DMS79 treated with DMSO at 0.1 percent for 48 hours (cell line): ENCODE results near the gene KCNH2.
A peak's percentile ranks its signal among the peaks of the same experiment; 100 is the strongest.
"Not testable (repeated sequence)": the region's sequence is repeated elsewhere in the genome, so short reads cannot be mapped to it uniquely, and the experiment has no call there.

Source experiments
- DNase-seq: peaks from one replicate; lab custom pipeline; 2025; lab: John Stamatoyannopoulos, UW

Gene KCNH2

GRCh38 chr7:150934045-150934766 is 43.9 kb downstream of the KCNH2 start:
- no peak for DNase-seq

DNA sequence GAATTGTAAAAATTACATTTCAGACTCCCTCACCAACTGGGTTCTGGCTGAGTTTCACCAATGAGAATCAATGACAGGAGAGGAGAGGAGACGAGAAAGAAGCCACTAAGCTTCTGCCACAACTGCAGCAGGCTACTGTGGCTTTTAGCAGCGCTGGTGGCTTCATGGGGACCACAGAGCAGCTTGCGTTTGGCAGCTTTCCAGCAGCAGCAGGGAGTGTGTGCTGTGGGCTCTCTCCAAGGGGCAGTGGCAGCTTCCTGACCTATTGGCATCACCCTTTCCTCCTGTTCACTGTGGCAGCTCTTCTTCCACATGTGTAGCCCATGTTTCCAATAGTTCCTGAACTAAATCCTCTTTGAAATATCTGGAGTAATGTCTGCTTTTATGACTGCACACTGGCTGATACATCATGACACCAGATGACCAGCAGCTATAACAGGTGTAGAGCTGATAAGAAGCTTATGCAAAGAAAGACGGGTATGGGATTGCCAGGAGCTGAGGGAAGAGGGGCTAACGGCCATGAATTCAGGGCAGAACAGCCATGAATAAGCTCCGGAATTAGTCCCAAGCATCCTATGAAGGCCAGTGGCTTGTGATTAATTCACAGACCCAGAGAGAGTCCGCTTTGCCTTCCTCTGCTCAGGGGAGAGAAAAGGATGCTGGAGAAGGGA is 46.8 kb downstream of the KCNH2 start:
- peak; percentile 48 for DNase-seq

DNA sequence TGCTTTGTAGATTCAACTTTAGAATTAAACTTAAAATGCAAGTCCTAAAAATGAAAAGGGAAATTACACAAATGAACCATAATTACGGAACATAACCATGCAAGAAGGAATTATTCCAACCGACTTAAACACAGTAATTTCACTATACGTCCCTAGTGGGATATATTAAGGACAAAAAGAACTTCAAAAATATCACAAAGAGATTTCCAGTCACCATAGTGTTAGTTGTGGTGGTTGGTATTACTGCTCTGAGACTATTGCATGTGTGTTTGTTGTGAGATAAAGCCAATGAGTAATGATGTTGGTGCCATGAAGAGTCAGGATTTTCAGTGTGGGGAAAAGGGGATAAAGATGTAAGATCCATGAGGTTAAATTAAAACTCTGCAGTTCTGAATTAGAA is 49.6 kb downstream of the KCNH2 start:
- DNase-seq: no peak

DNA sequence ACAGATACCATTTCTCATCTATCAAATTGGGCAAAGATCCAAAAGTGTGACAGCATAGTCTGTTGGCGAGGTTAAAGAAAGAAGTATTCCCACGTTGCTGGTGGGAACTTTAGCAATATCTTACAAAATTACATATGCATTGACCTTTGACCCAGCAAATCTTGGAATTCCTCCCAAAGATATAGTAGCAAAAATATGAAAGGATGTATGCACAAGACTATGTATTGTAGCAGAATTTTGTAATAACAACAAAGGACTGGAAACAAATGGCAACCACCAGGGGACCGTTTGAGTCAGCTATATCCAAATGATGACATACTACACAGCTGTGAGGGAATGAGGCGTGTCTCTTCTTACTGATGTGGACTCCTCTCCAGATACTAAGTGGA is 50.2 kb downstream of the KCNH2 start:
- no peak for DNase-seq

GRCh38 chr7:150927157-150927955 is 50.8 kb downstream of the KCNH2 start:
- DNase-seq: no peak

DNA sequence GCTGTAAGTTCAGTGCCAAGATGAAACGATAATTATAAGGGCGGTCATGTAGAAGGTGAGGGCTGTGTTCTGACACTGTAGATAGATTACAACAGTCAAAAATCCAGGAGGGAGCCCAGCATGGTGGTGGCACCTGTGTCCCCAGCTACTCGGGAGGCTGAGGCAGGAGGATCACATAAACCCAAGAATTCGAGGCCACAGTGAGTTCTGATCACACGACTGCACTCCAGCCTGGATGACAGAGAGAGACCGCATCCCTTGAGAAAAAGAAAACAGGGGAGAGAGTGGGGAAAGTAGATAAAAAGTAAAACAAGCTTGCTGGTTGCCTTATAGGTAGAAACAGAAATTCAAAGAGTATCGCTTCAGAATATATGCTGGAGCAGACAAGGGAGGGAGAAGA is 52.1 kb downstream of the KCNH2 start:
- no peak for DNase-seq

- no peak for DNase-seq
Observed at GRCh38 chr7:150924369-150924781, 53.7 kb downstream of the KCNH2 start.

- DNase-seq: no peak
Observed at GRCh38 chr7:150923802-150924201, 54.3 kb downstream of the KCNH2 start.

DNA sequence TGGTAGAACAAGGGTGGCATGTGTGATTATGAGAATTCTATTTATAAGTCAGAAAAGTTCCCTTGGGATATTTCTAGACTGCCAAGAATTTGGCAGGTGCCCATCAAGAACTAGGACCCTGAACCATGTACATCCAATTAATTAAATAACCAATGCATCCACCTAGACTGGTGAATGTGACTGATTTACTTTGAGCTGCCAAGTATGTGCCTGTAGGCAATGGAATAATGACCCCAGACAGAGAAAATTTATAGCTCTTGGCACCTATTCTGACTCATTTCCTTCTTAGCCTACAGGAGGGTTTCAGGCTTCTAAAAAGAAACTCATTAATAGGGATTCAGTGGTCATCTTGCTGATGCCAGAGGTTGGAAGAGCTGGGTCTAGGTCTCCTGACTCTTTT is 54.9 kb downstream of the KCNH2 start:
- no peak for DNase-seq

GRCh38 chr7:150919160-150919559 is 59.0 kb downstream of the KCNH2 start:
- DNase-seq: no peak

DNA sequence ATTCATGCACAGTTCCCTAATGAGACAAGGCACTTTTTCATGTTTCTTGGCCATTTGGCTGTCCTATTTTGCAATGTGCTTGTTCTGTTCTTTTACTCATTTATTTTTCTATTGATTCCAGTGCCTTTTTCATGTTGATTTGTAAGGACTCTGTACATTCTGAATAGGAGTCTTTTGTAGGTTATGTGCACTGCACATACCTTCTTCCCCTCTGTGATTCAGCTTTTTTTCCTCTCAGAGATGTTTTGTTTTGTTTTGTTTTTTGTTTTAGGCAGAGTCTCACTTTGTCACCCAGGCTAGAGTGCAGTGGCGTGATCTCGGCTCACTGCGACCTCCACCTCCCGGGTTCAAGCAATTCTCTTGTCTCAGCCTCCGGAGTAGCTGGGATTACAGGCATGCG is 59.7 kb downstream of the KCNH2 start:
- no peak for DNase-seq

DNA sequence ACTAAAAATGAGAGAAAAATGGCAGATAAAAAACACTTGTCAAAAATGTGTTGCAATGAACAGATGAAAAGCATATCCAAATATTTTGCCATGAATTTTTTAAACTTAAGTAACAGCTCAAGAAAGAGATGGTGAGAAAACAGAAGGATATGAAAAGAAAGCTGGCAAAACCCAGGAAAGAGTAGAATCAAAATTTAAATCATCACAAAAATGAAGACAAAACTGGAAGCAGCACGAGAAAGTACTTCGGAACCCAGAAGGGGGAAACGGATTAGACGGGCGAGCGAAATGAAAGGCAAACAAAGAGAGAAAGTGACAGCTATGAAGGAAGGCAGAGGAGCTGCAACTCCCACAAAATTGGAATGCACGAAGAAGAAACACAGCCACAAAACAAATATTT is 60.2 kb downstream of the KCNH2 start:
- DNase-seq: no peak

- no peak for DNase-seq
Observed at GRCh38 chr7:150916670-150917069, 61.5 kb downstream of the KCNH2 start.

- DNase-seq: no peak
Observed at GRCh38 chr7:150914966-150915365, 63.2 kb downstream of the KCNH2 start.

- no peak for DNase-seq
Observed at GRCh38 chr7:150914196-150914595, 63.9 kb downstream of the KCNH2 start.

DNA sequence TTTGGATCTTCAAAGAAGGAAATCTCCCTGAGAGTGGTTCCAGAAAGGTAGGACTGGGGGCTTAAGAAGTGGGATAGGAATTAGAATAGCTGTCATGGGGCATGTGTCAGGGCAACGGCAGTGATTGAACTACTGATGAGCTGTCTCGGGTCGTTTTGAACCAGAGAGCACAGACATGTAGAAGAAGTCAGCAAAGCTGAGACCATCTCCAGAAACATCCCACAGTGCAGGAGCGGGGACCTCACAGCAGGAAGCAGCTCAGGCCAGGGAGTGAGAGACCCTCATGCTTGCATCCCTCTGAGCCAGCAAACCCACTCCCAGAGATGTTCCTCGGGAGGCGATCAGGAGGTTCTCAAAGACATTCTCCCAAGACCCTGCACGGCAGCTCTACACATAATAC is 65.7 kb downstream of the KCNH2 start:
- DNase-seq: no peak

DNA sequence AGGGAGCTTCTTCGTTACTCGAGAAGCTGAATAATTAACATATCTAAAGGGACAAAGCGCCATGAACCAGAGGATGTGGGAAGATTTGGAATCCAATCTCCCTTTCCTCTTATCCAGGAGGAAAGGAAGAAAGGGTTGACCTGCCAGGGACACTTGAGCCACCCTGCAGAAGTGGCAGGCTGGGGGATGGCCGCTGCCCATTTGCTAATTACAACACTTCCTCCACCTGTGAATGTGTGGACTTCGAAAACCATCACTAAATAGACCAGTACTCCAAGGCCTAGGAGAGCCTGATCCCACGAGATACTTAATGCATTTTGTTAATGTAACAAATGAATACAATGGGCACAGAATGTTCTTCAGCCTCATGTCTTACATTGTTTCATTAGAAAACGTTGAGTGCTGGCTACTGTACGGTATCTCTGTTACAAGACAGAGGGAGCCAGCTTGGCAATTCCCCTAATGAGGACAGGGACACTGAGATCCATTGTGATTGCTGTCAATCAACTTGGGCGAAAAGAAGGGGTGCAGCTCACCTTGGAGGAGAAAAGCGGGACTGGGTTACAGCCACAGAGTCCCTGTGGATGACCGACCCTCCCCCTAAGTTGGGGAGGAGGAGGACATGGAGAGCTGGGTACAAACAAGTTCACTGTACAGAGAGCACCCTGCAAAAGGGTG is 66.4 kb downstream of the KCNH2 start:
- no peak for DNase-seq

GRCh38 chr7:150910996-150911422 is 67.1 kb downstream of the KCNH2 start:
- DNase-seq: no peak

GRCh38 chr7:150910305-150910995 is 67.7 kb downstream of the KCNH2 start:
- DNase-seq: not testable (repeated sequence)

DNA sequence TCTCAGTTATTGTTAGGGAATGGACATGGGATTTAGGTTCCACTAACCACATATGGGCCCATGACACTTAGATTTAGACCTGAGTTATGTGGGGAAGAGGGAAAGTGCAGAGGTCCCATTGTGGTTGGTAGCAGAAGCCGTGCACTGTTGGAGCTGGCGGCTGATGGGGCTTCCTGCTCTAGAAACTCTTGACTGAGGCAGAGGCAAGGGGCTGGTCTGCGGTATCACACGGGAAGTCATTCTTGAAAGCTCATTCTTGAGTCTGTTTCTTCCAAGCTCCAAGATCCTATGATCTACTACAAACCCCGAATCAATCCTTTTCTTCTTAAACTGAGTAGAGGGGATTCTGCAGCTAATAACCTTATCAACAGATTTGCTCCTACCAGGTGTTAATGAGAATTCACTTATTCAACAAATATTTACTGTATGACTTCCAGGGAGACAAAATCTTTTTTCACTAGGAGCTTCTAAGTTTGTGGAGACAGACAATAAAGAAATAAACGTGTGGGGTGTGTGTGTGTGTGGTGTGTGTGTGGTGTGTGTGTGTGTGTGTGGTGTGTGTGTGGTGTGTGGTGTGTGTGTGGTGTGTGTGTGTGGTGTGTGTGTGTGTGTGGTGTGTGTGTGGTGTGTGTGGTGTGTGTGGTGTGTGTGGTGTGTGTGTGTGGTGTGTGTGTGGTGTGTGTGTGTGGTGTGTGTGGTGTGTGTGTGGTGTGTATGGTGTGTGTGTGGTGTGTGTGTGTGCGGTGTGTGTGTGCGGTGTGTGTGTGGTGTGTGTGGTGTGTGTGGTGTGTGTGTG is 68.7 kb downstream of the KCNH2 start:
- DNase-seq: no peak

DNA sequence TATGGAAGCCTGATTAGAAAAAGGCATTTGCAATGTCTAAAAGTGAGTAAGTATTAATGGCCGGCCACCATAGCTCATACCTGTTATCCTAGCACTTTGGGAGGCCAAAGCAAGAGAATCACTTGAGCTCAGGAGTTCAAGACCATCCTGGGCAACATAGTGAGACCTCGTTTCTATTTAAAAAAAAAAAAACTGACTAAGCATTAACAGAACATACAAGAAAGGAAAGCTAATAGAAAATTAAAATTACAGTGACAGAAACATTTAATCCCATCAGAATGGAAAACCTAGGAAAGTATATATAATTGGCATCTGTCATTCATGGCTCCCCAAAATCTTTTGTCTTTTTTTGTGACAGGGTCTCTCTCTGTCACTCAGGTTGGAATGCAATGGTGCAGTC is 69.9 kb downstream of the KCNH2 start:
- no peak for DNase-seq
